HG02588 (cell line): ENCODE measurements around the gene WDR38.
"Not testable (repeated sequence)": the region's sequence is repeated elsewhere in the genome, so short reads cannot be mapped to it uniquely, and the experiment has no call there.

Experiments
- ATAC-seq: cut with Tn5 transposase; IDR thresholded peaks from one replicate; pipeline ENCODE4 v1.9.1; 2021; ENCODE audit warnings: mild to moderate bottlenecking, moderate library complexity; ENCODE audit not compliant: unreplicated experiment

WDR38 gene

GRCh38 chr9:124831642-124832364 lies 21.5 kb upstream of the WDR38 start:
- ATAC-seq = no peak

GRCh38 chr9:124834591-124834990 lies 18.7 kb upstream of the WDR38 start:
- no peak for ATAC-seq

GRCh38 chr9:124835026-124835557 lies 18.2 kb upstream of the WDR38 start:
- ATAC-seq = no peak

DNA sequence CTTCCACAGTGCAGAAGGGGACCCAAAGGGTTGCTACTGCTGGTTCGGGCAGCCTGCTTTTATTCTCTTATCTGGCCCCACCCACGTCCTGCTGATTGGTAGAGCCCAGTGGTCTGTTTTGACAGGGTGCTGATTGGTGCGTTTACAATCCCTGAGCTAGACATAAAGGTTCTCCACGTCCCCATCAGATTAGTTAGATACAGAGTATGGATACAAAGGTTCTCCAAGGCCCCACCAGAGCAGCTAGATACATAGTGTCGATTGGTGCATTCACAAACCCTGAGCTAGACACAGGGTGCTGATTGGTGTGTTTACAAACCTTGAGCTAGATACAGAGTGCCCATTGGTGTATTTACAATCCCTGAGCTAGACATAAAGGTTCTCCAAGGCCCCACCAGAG lies 15.1 kb upstream of the WDR38 start:
- not testable (repeated sequence) for ATAC-seq

GRCh38 chr9:124838567-124839275 lies 14.5 kb upstream of the WDR38 start:
- not testable (repeated sequence) for ATAC-seq

DNA sequence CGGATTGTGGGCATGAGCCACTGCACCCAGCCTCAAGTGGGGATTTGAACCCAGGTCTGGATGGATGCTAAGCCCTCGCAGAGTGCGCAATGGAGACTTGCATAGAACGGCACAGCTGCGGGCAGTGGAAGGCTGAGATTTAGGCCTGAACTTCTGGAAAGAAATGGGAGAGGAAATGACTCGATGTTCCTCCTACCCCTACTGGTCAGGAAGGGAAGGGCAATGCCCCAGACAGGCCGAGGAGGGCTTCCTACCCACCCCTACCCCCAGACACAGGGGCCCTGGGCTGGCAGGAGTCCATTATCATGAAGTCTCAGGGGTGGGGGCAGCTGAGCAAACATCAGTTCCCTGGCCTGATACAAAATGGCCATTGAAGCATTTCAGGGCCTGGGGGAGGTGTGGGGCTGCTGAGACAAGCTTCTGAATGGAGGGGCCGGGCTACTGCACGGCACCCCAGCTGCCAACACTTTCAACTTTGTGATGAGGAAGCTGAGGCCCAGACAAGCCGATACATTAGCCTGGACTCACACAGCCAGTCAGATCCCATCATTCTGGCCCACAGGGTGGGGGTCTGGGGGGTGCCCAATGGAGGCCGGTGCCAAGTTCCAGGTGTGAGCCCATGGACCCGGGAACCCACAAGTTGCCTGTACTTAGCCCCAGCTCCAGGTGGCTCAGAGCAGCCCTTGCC lies 13.5 kb upstream of the WDR38 start:
- no peak for ATAC-seq

- ATAC-seq = no peak
These were observed 12.9 kb upstream of the WDR38 start for GRCh38 chr9:124840300-124840833.

GRCh38 chr9:124841075-124841821 lies 12.0 kb upstream of the WDR38 start:
- no peak for ATAC-seq

GRCh38 chr9:124843456-124844034 lies 9.7 kb upstream of the WDR38 start:
- no peak for ATAC-seq

GRCh38 chr9:124844291-124844690 lies 9.0 kb upstream of the WDR38 start:
- ATAC-seq = no peak

DNA sequence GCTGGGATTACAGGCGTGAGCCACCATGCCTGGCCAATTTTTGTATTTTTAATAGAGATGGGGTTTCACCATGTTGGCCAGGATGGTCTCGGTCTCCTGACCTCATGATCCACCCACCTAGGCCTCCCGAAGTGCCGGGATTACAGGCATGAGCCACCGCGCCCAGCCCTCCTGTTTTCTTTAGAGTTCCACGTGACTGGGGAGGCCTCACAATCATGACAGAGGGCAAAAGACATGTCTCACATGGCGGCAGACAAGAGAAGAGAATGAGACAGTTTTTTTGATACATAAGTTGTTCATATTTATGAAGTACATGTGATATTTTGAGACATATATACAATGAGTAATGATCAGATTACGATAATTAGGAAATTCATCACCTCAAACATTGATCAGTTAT lies 6.8 kb upstream of the WDR38 start:
- not testable (repeated sequence) for ATAC-seq

DNA sequence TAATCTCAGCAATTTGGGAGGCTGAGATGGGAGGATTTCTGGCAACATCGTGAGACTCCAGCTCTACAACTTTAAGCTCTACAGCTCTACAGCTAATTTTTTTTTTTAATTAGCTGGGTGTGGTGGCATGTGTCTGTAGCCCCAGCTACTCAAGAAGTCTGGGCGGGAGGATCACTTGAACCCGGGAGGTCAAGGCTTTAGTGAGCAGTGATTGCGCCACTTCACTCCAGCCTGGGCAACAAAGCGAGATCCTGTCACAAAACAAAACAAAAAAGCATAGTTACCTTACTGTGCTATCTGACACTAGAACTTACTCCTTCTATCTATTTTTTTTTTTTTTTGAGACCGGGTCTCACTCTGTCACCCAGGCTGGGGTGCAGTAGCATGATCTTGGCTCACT lies 6.3 kb upstream of the WDR38 start:
- no peak for ATAC-seq

DNA sequence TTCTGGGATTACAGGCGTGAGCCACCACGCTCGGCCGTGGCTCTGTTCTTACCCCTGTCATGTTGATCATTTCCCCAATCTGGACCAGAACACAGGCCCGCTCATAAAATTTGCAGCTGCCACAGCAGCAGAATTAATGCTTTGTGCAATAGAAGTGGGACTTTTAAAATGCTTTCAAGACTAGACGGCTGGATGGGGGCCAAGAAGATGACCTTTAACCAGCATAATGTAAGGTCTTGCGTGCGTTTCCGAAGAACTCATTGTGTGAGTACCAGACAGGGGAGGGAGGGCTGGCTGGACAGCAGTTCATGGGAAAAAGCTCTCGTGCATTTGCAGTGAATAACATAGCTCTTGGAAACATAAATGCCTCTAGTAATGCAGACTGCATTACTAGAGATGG lies 3.5 kb upstream of the WDR38 start:
- ATAC-seq = no peak

GRCh38 chr9:124852121-124852828 lies 985 bp upstream of the WDR38 start:
- ATAC-seq = no peak

DNA sequence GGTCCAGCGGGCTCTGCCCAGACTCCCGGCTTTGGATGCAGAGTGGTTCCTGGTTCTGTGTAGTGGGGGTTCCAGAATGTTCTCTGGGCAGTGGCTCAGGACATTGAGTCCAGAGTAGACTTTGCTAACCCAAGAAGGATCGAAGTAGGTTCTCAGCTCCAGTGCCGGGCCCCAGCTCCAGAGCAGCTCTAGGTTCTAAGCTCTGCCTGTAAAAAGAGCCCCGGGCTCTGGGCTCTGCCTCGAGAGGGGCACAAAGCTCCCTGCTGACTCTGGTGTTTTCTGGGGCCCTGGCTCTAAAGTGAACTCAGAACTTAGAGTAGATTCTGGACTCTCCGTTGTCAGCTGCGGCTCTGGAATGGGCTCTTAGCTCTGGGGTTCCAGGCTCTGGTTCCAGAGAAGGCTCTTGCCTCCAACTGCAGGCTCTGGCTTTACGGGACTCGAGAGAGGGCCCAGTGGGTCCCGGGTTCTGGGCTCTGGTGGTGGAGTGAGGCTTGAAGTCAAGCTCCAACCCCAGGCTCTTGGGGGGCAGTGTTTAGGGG lies 414 bp downstream of the WDR38 start:
- ATAC-seq = no peak

DNA sequence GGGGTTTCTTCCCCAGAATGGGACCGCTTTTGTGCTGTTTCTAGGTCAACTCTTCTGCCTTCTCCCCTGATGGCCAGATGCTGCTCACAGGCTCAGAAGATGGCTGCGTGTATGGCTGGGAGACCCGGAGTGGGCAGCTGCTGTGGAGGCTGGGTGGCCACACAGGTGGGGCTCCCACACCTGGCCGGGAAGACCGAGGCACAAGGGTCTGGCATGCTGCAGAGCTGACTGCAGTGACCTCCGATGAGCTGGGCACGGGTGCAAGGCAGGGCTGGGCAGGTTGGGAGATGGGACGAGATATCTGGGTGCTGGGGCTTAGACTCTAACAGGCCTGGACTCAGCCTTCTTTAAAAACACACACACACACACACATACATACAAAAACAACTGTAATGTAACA lies 901 bp downstream of the WDR38 start:
- ATAC-seq = no peak

DNA sequence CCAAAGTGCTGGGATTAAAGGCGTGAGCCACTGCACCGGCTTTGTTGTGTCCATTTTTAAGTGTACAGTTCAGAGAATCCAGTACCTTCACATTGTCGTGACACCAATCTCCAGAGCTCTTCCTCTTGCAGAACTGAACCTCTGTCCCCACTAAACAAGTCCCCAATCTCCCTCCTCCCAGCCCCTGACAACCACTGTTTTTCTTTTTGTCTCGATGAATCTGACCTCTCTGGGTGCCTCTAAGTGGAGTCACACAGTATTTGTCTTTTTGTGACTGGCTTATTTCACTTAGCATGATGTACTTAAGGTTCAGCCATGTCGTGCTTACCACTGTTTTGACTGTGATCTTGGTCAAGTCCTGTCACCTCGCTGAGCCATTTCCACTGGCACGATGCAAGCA lies 1.6 kb downstream of the WDR38 start:
- no peak for ATAC-seq

GRCh38 chr9:124855566-124855943 lies 2.3 kb downstream of the WDR38 start:
- ATAC-seq = no peak

DNA sequence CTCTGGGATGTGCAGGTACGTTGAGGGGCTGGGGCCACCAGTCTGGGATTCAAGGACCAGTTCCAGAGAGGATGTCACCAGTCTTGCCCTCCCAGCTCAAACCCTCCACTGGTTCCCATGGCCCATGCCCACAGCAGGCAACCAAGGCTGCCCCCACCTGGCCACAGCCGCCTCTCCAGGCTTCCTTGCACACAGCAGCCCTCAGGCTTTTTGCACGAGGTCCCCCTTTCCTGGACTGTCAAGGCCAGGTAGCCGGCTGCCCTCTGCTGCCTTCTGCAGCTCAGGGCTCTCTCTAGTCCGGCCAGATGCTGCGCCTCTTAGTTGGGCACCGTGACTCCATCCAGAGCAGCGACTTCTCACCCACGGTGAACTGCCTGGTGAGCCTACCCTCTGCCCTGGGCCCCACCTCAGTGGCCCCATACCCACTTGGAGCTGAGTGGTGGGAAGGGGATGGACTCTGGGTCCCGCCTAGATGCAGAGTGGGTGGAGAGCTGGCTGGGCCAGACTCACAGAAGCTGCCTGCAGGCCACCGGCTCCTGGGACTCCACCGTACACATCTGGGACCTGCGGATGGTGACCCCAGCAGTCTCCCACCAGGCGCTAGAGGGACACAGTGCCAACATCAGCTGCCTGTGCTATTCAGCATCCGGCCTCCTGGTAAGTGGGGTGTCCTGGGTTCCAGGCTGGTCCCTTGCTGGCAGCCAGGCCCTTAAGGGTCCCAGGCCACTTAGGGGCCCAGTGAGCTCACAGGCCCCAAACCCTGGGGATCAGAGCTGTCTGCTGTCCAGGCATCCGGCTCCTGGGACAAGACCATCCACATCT lies 2.9 kb downstream of the WDR38 start:
- ATAC-seq = no peak
